HFFc6 (cell line): ENCODE measurements around the gene CCDC38. TPM values are rescaled to one million over a fixed set of nuclear protein-coding genes. Genes with fewer than 3 reads are reported as not detected.

Experiments
- DNase-seq: peaks from one replicate; pipeline ENCODE4 v3.0.0-alpha.2; 2018
- H3K27ac Mint-ChIP-seq: 2 replicates; pipeline ENCODE4 v1.8.0; 2020; ENCODE audit warnings: mild to moderate bottlenecking, mixed read lengths
- H3K27me3 Mint-ChIP-seq: 2 replicates; pipeline ENCODE4 v1.8.0; 2021; ENCODE audit warnings: mild to moderate bottlenecking, moderate library complexity, mixed read lengths; ENCODE audit not compliant: insufficient read depth
- H3K36me3 Mint-ChIP-seq: 2 replicates; pipeline ENCODE4 v1.8.0; 2021; ENCODE audit warnings: low read depth, mixed read lengths
- H3K4me1 Mint-ChIP-seq: 2 replicates; pipeline ENCODE4 v1.8.0; 2020; ENCODE audit warnings: low read depth, mixed read lengths
- H3K4me3 Mint-ChIP-seq: 2 replicates; pipeline ENCODE4 v1.8.0; 2020; ENCODE audit warnings: mild to moderate bottlenecking, moderate library complexity, mixed read lengths
- H3K9me3 Mint-ChIP-seq: 2 replicates; pipeline ENCODE4 v1.8.0; 2020; ENCODE audit warnings: mild to moderate bottlenecking, mixed read lengths
- CTCF ChIP-seq: fragments of 200-600 bp; sonication (generic); IDR thresholded peaks from 2 replicates; pipeline ENCODE4 v1.5.0; 2021; ENCODE audit warnings: antibody characterized with exemption, mild to moderate bottlenecking
- total RNA-seq, 6 experiments: library from RNA; stranded (reverse); fragmentation: NEBNext Ultra II Directional; extraction: Animal tissue kit (Norgen Biotek cat#: 25700); gene quantifications; 2 replicates in 1 of 6; 3 replicates in 5 of 6; pipeline ENCODE4 v1.2.3, GENCODE V29; 2021

CCDC38 gene
- total RNA-seq, 6 experiments from 2014 or later: not detected

- Mint-ChIP-seq H3K27ac (no peak overlapping the region), H3K4me3 (no peak overlapping the region), H3K4me1 (peaks cover 5% of the 10 kb centered on the region; the same call in 1 of the 2 replicates), H3K9me3 (no peaks in the 10 kb centered on the region), H3K27me3 (peaks cover 13% of the 10 kb centered on the region), H3K36me3 (no peaks in the 10 kb centered on the region)
- TF ChIP-seq CTCF: no peak
- no peak for DNase-seq
Measured at GRCh38 chr12:95884998-95885397, 57.4 kb downstream of the CCDC38 start.

- no peak for DNase-seq
- Mint-ChIP-seq H3K27me3 (peaks cover 7% of the 10 kb centered on the region), H3K4me1 (peaks cover 13% of the 10 kb centered on the region), H3K4me3 (no peak overlapping the region), H3K9me3 (no peaks in the 10 kb centered on the region), H3K27ac (no peak overlapping the region), H3K36me3 (no peaks in the 10 kb centered on the region)
- no peak for TF ChIP-seq CTCF
Measured at GRCh38 chr12:95882873-95883272, 59.5 kb downstream of the CCDC38 start.

- H3K27ac Mint-ChIP-seq: no peak overlapping the region
- no peaks in the 10 kb centered on the region for H3K9me3 Mint-ChIP-seq
- no peak for TF ChIP-seq CTCF
- H3K4me3 Mint-ChIP-seq: no peak overlapping the region
- no peaks in the 10 kb centered on the region for H3K36me3 Mint-ChIP-seq
- peaks cover 5% of the 10 kb centered on the region; the same call in 1 of the 2 replicates for H3K27me3 Mint-ChIP-seq
- H3K4me1 Mint-ChIP-seq: peaks cover 20% of the 10 kb centered on the region
- DNase-seq: peak; percentile 11
Measured at GRCh38 chr12:95882080-95882479, 60.3 kb downstream of the CCDC38 start.

- DNase-seq: peak; percentile 7
- Mint-ChIP-seq H3K27me3 (peaks cover 1% of the 10 kb centered on the region; the same call in 1 of the 2 replicates), H3K9me3 (no peaks in the 10 kb centered on the region), H3K27ac (no peak overlapping the region), H3K4me3 (no peak overlapping the region), H3K36me3 (no peaks in the 10 kb centered on the region), H3K4me1 (peaks cover 20% of the 10 kb centered on the region)
- no peak for TF ChIP-seq CTCF
Measured at GRCh38 chr12:95881331-95881955, 61.0 kb downstream of the CCDC38 start.

- Mint-ChIP-seq H3K9me3 (no peaks in the 10 kb centered on the region), H3K27ac (no peak overlapping the region)
- DNase-seq: no peak
Measured at GRCh38 chr12:95880895-95881294, 61.5 kb downstream of the CCDC38 start.

More at GRCh38 chr12:95880895-95881294, 61.5 kb downstream of the CCDC38 start:
- Mint-ChIP-seq H3K27me3 (peaks cover 1% of the 10 kb centered on the region; the same call in 1 of the 2 replicates), H3K4me3 (no peak overlapping the region), H3K4me1 (peaks cover 20% of the 10 kb centered on the region), H3K36me3 (no peaks in the 10 kb centered on the region)
- no peak for TF ChIP-seq CTCF
